A673 (cell line): ENCODE data around the gene OR51E2. TPM values are rescaled to one million over a fixed set of nuclear protein-coding genes. Genes with fewer than 3 reads are reported as not detected.

Source experiments
- BruUV-seq: library from RNA; stranded (reverse); fragments of 400-500 nt; replicated peaks from 2 replicates; lab custom pipeline; 2021; lab: Mats Ljungman, UMichigan
- CTCF ChIA-PET: fragments of 300-600 bp; sonication (Branson Sonifier 250); formaldehyde crosslinking; loops from one replicate; lab custom pipeline; 2022; ENCODE audit warnings: antibody characterized with exemption; lab: Charles Lee
- POLR2A ChIA-PET: fragments of 300-600 bp; sonication (Branson Sonifier 250); formaldehyde crosslinking; loops from one replicate; lab custom pipeline; 2022; ENCODE audit warnings: antibody characterized with exemption; ENCODE audit not compliant: low non-redundant PET; lab: Charles Lee
- DNase-seq: peaks from one replicate; pipeline ENCODE4 v3.0.0-alpha.2; 2015; ENCODE audit warnings: low spot score
- H3K27ac ChIP-seq: fragments of 200-600 bp; sonication (generic); 2 replicates; pipeline ENCODE4 v1.5.1; 2016; ENCODE audit warnings: mixed run types, low read depth, mild to moderate bottlenecking, mixed read lengths, antibody characterized with exemption, low read length; ENCODE audit not compliant: poor library complexity, severe bottlenecking
- H3K27me3 ChIP-seq: fragments of 200-600 bp; sonication (generic); replicated peaks from 2 replicates; pipeline ENCODE4 v1.6.1; 2017; ENCODE audit warnings: mixed run types, low read depth, mild to moderate bottlenecking, mixed read lengths, antibody characterized with exemption, low read length; ENCODE audit not compliant: insufficient read depth, poor library complexity
- H3K36me3 ChIP-seq: fragments of 200-600 bp; sonication (generic); 2 replicates; pipeline ENCODE4 v1.6.1; 2016; ENCODE audit warnings: mixed run types, mild to moderate bottlenecking, mixed read lengths, antibody characterized with exemption, low read length; ENCODE audit not compliant: insufficient read depth, poor library complexity, severe bottlenecking
- H3K4me1 ChIP-seq: fragments of 200-600 bp; sonication (generic); 2 replicates; pipeline ENCODE4 v1.6.1; 2017; ENCODE audit warnings: mixed run types, mild to moderate bottlenecking, mixed read lengths, antibody characterized with exemption, low read length; ENCODE audit not compliant: insufficient read depth, poor library complexity, severe bottlenecking
- H3K4me3 ChIP-seq: fragments of 200-600 bp; sonication (generic); 2 replicates; pipeline ENCODE4 v1.5.1; 2016; ENCODE audit warnings: low read depth, mixed run types, mild to moderate bottlenecking, mixed read lengths, low read length; ENCODE audit not compliant: poor library complexity, severe bottlenecking
- H3K9me3 ChIP-seq: fragments of 200-600 bp; sonication (generic); 2 replicates; pipeline ENCODE4 v1.6.1; 2016; ENCODE audit warnings: mixed run types, low read depth, mild to moderate bottlenecking, mixed read lengths, antibody characterized with exemption, low read length; ENCODE audit not compliant: poor library complexity, severe bottlenecking
- CTCF ChIP-seq: fragments of 300-800, 200-600 bp; sonication (generic); conservative IDR thresholded peaks from 2 replicates; pipeline ENCODE4 v1.5.1; 2017; ENCODE audit warnings: low read depth, mild to moderate bottlenecking, antibody characterized with exemption, low read length, moderate library complexity, mixed read lengths
- EZH2 ChIP-seq: fragments of 200-600 bp; sonication (generic); IDR thresholded peaks from 2 replicates; pipeline ENCODE4 v1.6.1; 2017; ENCODE audit warnings: borderline replicate concordance, low read depth, mild to moderate bottlenecking, mixed read lengths, antibody characterized with exemption, low read length; ENCODE audit not compliant: poor library complexity, severe bottlenecking
- intact Hi-C: fragments of 100-400 bp; cut with micrococcal nuclease; formaldehyde crosslinking; loops from one replicate; pipeline ENCODE4 v1.10.0; 2022; ENCODE audit not compliant: unreplicated experiment
- total RNA-seq: library from RNA; stranded (reverse); gene quantifications from 2 replicates; pipeline ENCODE4 v1.2.3, GENCODE V29; 2021

The OR51E2 gene
- total RNA-seq, 1 experiment from 2014 or later = not detected

GRCh38 chr11:4680341-4680740, 17.3 kb downstream of the OR51E2 start:
- intact Hi-C loops = loop anchor here (2.0 kb wide), 1 partner anchor 18 kb away; no protein-coding TSS in a partner anchor
- ChIA-PET POLR2A (no interaction called here), CTCF (interaction anchor here (0.9 kb wide), 1 partner anchor 43 kb away, joined by 3 read pairs; the partner anchor contains the start of gene OR51D1)
- Histone ChIP-seq H3K27ac (no peak overlapping the region), H3K27me3 (no peaks in the 10 kb centered on the region), H3K4me3 (no peak overlapping the region), H3K4me1 (peaks cover 20% of the 10 kb centered on the region), H3K36me3 (no peaks in the 10 kb centered on the region), H3K9me3 (no peaks in the 10 kb centered on the region)
- BruUV-seq = no TSS peak
- peak; percentile 82 for DNase-seq
- TF ChIP-seq EZH2 (no peak), CTCF (no peak)

- CTCF ChIA-PET = no interaction called here
- no TSS peak for BruUV-seq
These were observed 19.7 kb downstream of the OR51E2 start for GRCh38 chr11:4677948-4678347.

GRCh38 chr11:4673781-4674180, 23.9 kb downstream of the OR51E2 start:
- Histone ChIP-seq H3K4me3 (no peak overlapping the region), H3K27ac (no peak overlapping the region), H3K27me3 (no peaks in the 10 kb centered on the region), H3K9me3 (no peaks in the 10 kb centered on the region), H3K4me1 (peaks cover 9% of the 10 kb centered on the region), H3K36me3 (no peaks in the 10 kb centered on the region)
- ChIA-PET CTCF (no interaction called here), POLR2A (no interaction called here)
- no peak for DNase-seq
- intact Hi-C loops = no loop called here
- no TSS peak for BruUV-seq
- TF ChIP-seq EZH2 (no peak), CTCF (no peak)

More at GRCh38 chr11:4677948-4678347, 19.7 kb downstream of the OR51E2 start:
- no peak for DNase-seq
- POLR2A ChIA-PET = no interaction called here
- H3K36me3 ChIP-seq = no peaks in the 10 kb centered on the region
- intact Hi-C loops = no loop called here
- no peaks in the 10 kb centered on the region for H3K9me3 ChIP-seq
- H3K4me1 ChIP-seq = peaks cover 19% of the 10 kb centered on the region
- no peaks in the 10 kb centered on the region for H3K27me3 ChIP-seq
- H3K27ac ChIP-seq = no peak overlapping the region
- no peak overlapping the region for H3K4me3 ChIP-seq
- TF ChIP-seq EZH2 (no peak), CTCF (no peak)
